DLD1 (cell line): ENCODE data around the gene PLEKHA6.

Experiments used
- in situ Hi-C: cut with HindIII; loops from 2 replicates; pipeline ENCODE4 v1.10.0; 2017; ENCODE audit warnings: low sequenced_read_pairs

The PLEKHA6 gene

GRCh38 chr1:204199579-204199978 is 160.2 kb downstream of the PLEKHA6 start:
- in situ Hi-C loops = no loop called here

DNA sequence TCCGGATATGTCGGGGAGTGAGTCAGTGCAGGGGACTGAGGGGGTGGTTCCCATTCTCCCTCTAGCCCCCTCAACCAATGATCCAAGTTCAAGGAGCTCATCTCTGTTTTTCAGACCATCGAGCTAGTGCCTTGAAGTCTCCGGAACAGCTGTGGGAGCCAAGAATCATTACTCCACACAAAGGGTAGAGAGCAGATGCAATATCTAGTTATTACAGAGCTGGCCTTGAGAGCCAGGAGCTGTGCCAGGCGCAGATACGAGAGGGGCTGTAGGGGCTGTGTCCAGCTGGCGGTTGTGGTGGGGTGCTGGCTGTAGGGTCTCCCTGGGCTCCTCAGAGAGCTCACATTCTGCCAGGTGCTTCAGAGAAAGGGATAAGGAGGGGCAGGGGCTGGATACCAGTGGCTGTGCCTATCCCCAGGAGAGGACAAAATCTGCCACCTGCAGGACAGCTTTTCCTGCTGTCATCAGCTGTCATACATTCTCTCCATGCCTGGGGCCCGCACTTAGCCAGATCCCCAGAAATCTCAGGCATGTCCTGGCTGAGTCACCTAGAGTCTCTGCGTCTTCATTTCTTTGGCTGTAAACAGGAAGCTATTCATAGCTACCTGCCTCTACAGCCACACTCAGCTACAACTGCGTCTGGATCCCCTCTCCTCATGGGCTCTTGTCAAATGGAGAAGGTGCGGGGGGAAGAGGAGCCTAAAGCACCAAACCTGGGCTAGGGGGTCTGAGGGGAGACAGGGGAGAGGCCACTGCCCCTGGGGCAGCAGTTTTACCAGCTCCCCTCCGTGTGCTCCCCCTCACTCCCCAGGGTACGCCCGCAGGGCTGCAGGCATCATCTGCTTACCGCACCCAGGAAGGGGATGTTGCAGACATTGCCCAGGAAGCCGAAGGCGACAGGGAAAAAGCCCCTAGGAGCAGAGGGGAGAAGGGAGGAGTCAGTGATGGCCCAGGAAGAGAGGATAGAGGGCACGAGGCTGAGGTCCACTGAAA is 161.1 kb downstream of the PLEKHA6 start:
- in situ Hi-C loops = no loop called here

GRCh38 chr1:204197068-204197467 is 162.7 kb downstream of the PLEKHA6 start:
- in situ Hi-C loops = no loop called here

DNA sequence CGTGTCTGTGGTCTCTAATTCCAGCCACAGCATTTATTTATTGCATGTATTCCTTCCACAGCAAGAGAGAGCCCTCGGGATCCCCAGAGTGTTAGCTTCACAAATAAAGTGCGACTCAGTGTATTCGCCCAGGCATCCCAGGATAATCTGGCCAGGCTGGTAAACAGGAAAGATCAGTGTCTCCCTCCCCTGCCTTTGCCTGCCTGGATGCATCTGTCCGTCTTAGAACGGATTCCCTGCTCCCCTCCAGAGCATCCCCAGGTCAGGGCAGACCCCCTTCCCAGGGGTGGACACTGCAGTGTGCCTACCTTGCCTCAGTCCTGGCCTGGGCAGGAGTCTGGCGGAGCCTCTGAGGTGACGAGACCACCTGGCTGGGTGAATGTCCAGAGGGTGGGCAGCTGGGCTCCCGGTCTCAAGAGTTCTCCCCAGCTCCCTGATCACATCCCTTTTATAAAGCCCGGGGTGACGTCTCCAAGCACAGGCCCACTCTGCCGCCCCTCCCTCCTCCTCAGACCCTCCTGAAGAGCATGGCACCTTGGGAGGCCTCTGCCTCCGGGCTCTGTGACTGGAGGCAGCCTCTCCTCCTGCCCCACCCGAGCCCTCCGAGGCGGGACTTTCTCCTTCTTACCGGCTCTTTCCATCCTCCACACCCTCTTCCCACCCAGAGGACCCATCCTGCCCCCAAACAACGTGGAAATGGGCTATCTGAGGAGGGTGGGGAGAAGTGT is 163.5 kb downstream of the PLEKHA6 start, which contains the start of gene KISS1:
TSS of gene KISS1 (minus strand) at position 424 of the 728 bp plus-strand sequence. CDS start 3,615 bp downstream, outside the sequence.
- in situ Hi-C loops = no loop called here

DNA sequence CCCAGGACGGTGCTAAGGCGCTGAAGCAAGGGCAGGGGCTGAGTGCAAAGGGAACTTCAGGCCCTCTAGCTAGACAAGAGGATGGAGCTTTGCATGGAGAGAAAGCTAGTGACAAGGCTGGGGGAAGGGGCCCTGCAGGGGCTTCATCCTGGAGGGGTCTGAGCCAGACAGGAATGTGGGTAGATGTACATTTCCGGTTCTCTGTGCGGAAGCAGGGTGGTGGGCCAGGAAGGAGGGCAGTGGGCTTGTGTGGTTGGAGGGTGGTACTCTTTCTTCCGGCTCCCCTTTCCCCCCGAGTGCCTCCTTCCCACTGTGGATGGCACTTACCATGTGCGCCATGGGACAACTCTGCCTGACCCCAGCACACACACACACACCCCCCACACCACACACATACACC is 165.0 kb downstream of the PLEKHA6 start:
- in situ Hi-C loops = no loop called here

DNA sequence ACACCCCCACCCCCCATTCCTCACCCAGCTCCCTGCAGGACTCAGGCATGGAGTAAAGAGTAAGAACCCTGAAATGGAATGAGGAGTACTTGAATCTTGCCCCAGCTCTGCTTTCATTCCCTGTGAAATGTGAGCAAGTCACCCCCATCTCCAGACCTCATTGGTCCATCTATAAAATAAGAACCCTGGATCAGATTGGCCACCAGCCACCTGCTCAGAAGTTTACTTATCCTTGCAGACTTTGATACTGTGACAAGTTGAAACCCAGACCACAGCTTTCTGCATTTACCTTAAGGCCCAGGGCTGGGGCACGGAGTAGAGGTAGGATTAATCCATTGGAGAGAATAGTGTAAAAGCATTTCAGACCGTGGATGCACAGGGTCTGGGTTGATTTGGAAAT is 165.6 kb downstream of the PLEKHA6 start:
- in situ Hi-C loops = no loop called here

GRCh38 chr1:204192589-204193352 is 167.0 kb downstream of the PLEKHA6 start:
- in situ Hi-C loops = no loop called here

GRCh38 chr1:204192046-204192445 is 167.7 kb downstream of the PLEKHA6 start:
- in situ Hi-C loops = no loop called here

- in situ Hi-C loops = no loop called here
Measured at GRCh38 chr1:204191456-204191855, 168.3 kb downstream of the PLEKHA6 start.

GRCh38 chr1:204190212-204191211 is 169.2 kb downstream of the PLEKHA6 start:
- in situ Hi-C loops = no loop called here

- in situ Hi-C loops = no loop called here
Measured at GRCh38 chr1:204188959-204189639, 170.6 kb downstream of the PLEKHA6 start.

- in situ Hi-C loops = no loop called here
Measured at GRCh38 chr1:204186597-204186996, 173.1 kb downstream of the PLEKHA6 start.

DNA sequence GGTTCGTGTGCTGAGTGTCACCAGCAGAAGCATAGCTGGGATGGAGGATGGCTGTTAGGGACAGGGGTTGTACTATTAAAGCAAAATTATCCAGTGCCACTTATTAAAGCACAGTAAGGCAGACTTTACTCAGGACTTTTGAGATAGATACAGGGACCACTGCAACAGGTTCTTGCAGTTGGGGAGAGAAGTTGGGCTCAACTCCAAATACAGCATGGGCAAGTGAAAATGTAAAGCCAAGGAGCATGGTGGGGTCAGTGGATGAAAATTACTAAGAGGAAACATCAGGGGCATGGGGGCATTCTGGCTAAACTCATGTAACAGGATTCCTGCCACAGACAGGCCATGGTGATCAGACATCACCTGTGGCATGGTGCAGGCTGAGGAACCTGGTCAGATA is 178.6 kb downstream of the PLEKHA6 start:
- in situ Hi-C loops = no loop called here

- in situ Hi-C loops = no loop called here
Measured at GRCh38 chr1:204180133-204180532, 179.6 kb downstream of the PLEKHA6 start.

DNA sequence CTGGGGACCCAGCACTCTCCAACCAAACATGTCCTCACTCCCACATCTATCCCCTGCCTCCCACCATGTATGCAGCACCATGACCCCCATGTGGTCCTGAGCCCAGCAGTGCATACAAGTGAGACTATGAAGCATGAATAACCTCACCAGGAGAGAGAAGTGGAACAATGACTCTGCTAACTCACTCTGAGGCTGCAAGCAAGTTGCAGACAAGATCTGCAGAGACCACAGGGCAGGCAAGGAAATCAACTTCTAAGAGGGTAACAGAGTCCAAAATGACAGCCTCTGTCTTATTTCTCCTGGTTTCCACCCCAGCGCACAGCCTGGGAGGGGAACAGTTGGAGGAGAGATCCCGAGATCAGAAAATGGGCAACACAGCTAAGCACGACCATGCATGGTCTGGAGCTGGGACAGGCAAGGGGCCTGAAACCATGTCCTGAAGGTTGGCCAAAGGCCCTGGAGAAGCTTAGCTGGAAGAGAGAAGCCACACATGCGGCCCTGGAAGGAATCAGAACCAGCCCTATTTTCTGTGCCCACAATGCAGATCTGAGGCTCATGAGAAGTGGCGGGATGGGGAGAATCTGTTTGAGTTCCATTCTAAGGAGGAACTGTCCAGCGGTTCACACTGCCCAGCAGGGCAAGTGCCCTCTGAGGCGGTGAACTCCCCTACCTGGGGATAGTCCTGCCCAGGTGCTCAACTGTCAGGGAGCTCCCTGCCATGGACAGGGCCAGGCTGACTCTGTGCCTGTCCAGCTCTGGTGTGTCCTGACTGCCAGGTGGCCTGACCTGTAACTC is 181.0 kb downstream of the PLEKHA6 start:
- in situ Hi-C loops = no loop called here

- in situ Hi-C loops = no loop called here
Measured at GRCh38 chr1:204177133-204177532, 182.6 kb downstream of the PLEKHA6 start.

GRCh38 chr1:204176049-204176448 is 183.7 kb downstream of the PLEKHA6 start:
- in situ Hi-C loops = no loop called here

DNA sequence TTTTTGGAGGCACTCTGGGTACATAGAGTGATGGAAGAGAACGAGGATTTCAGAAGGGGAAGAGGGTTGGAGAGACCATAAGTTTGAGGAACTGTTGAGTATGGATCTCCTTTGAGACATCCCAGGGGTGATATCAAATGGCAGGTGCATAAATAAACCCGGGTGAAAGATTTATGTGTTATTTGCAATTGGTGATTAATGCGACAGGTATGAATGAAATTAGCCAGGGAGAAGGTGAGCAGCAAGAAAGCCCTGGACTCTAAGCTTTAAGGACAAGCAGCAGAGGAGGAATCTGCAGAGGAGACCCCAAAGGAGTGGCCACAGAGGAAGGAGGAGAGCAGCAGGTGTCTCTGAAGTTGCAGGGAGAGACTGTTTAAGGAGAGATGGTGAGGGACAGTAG is 184.8 kb downstream of the PLEKHA6 start:
- in situ Hi-C loops = loop anchor here (25.0 kb wide), 1 partner anchor 362 kb away; no protein-coding TSS in a partner anchor
